Neural cell (in vitro differentiated cells): ENCODE measurements around the gene PAPPA2. TPM values are rescaled to one million over a fixed set of nuclear protein-coding genes. Genes with fewer than 3 reads are reported as not detected.

Source experiments
- H2AFZ ChIP-seq: fragments of 200-600, 300-800 bp; sonication (generic), shearing (Covaris generic); 2 replicates; pipeline ENCODE4 v1.6.0; 2014; ENCODE audit warnings: low read depth, mild to moderate bottlenecking, antibody characterized with exemption, low read length, moderate library complexity
- H3F3A ChIP-seq: fragments of 200-600 bp; shearing (Covaris generic); 2 replicates; pipeline ENCODE4 v1.6.1; 2016; ENCODE audit warnings: mild to moderate bottlenecking, moderate library complexity, mixed read lengths, antibody characterized with exemption, low read length; ENCODE audit not compliant: insufficient read depth, poor library complexity, severe bottlenecking
- H3K27ac ChIP-seq: fragments of 200-600, 300-800 bp; sonication (generic), shearing (Covaris generic); 2 replicates; pipeline ENCODE4 v1.5.1; 2014; ENCODE audit warnings: mild to moderate bottlenecking, low read length, moderate library complexity
- H3K27me3 ChIP-seq: fragments of 300-800, 200-600 bp; sonication (generic), shearing (Covaris generic); 2 replicates; pipeline ENCODE4 v1.6.0; 2014; ENCODE audit warnings: mild to moderate bottlenecking, low read depth, low read length, moderate library complexity; ENCODE audit not compliant: insufficient read depth
- H3K36me3 ChIP-seq: fragments of 300-800, 200-600 bp; sonication (generic), shearing (Covaris generic); 2 replicates; pipeline ENCODE4 v1.5.1; 2014; ENCODE audit warnings: mild to moderate bottlenecking, antibody characterized with exemption, low read length, moderate library complexity; ENCODE audit not compliant: insufficient read depth
- H3K4me2 ChIP-seq: fragments of 300-800, 200-600 bp; sonication (generic), shearing (Covaris generic); 2 replicates; pipeline ENCODE4 v1.6.0; 2014; ENCODE audit warnings: mild to moderate bottlenecking, low read length
- H3K4me3 ChIP-seq: fragments of 300-800, 200-600 bp; sonication (generic), shearing (Covaris generic); 2 replicates; pipeline ENCODE4 v1.5.1; 2014; ENCODE audit warnings: mild to moderate bottlenecking, low read length, moderate library complexity
- H3K79me2 ChIP-seq: fragments of 200-600 bp; shearing (Covaris generic); replicated peaks from 2 replicates; pipeline ENCODE4 v1.6.0; 2014; ENCODE audit warnings: mild to moderate bottlenecking, low read length, moderate library complexity; ENCODE audit not compliant: insufficient read depth
- H3K9ac ChIP-seq: fragments of 300-800, 200-600 bp; sonication (generic), shearing (Covaris generic); 2 replicates; pipeline ENCODE4 v1.6.1; 2016; ENCODE audit warnings: mild to moderate bottlenecking, low read length, mixed read lengths
- H3K9me2 ChIP-seq: fragments of 200-600 bp; shearing (Covaris generic); 2 replicates; pipeline ENCODE4 v1.6.1; 2016; ENCODE audit warnings: mild to moderate bottlenecking, low read length, mixed read lengths; ENCODE audit not compliant: insufficient read depth
- H3K9me3 ChIP-seq: fragments of 200-600, 300-800 bp; sonication (generic), shearing (Covaris generic); 2 replicates; pipeline ENCODE4 v1.6.1; 2016; ENCODE audit warnings: mild to moderate bottlenecking, mixed run types, low read length, moderate library complexity, mixed read lengths
- H4K20me1 ChIP-seq: fragments of 200-600 bp; shearing (Covaris generic); 2 replicates; pipeline ENCODE4 v1.6.1; 2016; ENCODE audit warnings: mild to moderate bottlenecking, mixed run types; ENCODE audit not compliant: insufficient read depth
- EP300 ChIP-seq: fragments of 450-650 bp; conservative IDR thresholded peaks from 2 replicates; pipeline ENCODE4 v1.6.1; 2014; ENCODE audit warnings: antibody characterized with exemption, mild to moderate bottlenecking, moderate library complexity; ENCODE audit not compliant: poor library complexity, severe bottlenecking
- EZH2 ChIP-seq: fragments of 200-600, 300-800 bp; shearing (Covaris generic), sonication (generic); IDR thresholded peaks from 2 replicates; pipeline ENCODE4 v1.6.1; 2014; ENCODE audit warnings: antibody characterized with exemption, low read length, borderline replicate concordance, mild to moderate bottlenecking; ENCODE audit not compliant: insufficient read depth, poor library complexity, severe bottlenecking
- MXI1 ChIP-seq: fragments of 450-650 bp; conservative IDR thresholded peaks from 2 replicates; pipeline ENCODE4 v1.6.1; 2014; ENCODE audit warnings: antibody characterized with exemption, mild to moderate bottlenecking; ENCODE audit not compliant: poor library complexity, severe bottlenecking
- POLR2AphosphoS5 ChIP-seq: IDR thresholded peaks from 2 replicates; pipeline ENCODE4 v1.6.1; 2012
- RAD21 ChIP-seq: fragments of 450-650 bp; conservative IDR thresholded peaks from 2 replicates; pipeline ENCODE4 v1.6.1; 2014; ENCODE audit warnings: antibody characterized with exemption, mild to moderate bottlenecking, moderate library complexity
- SMC3 ChIP-seq: fragments of 450-650 bp; conservative IDR thresholded peaks from 2 replicates; pipeline ENCODE4 v1.6.1; 2014; ENCODE audit warnings: antibody characterized with exemption, mild to moderate bottlenecking, moderate library complexity; ENCODE audit not compliant: poor library complexity
- TAF1 ChIP-seq: IDR thresholded peaks from 2 replicates; pipeline ENCODE4 v1.6.1; 2012; ENCODE audit warnings: low read depth
- polyA plus RNA-seq: library from polyadenylated mRNA; depleted of rRNA; stranded (reverse); fragments of >200 nt; gene quantifications from 2 replicates; pipeline ENCODE4 v1.2.3, GENCODE V29; 2014
- TF ChIP-seq, protein P1 (sequence below): IDR thresholded peaks from 2 replicates; pipeline ENCODE4 v1.6.1; 2012; ENCODE audit warnings: borderline replicate concordance
- TF ChIP-seq, protein P2 (sequence below): fragments of 450-650 bp; IDR thresholded peaks from 2 replicates; pipeline ENCODE4 v1.5.1; 2014; ENCODE audit warnings: antibody characterized with exemption, mild to moderate bottlenecking, moderate library complexity; ENCODE audit not compliant: poor library complexity, severe bottlenecking

PAPPA2 gene
- polyA plus RNA-seq, 1 donor from 2014 or later, result 0.59 TPM

DNA sequence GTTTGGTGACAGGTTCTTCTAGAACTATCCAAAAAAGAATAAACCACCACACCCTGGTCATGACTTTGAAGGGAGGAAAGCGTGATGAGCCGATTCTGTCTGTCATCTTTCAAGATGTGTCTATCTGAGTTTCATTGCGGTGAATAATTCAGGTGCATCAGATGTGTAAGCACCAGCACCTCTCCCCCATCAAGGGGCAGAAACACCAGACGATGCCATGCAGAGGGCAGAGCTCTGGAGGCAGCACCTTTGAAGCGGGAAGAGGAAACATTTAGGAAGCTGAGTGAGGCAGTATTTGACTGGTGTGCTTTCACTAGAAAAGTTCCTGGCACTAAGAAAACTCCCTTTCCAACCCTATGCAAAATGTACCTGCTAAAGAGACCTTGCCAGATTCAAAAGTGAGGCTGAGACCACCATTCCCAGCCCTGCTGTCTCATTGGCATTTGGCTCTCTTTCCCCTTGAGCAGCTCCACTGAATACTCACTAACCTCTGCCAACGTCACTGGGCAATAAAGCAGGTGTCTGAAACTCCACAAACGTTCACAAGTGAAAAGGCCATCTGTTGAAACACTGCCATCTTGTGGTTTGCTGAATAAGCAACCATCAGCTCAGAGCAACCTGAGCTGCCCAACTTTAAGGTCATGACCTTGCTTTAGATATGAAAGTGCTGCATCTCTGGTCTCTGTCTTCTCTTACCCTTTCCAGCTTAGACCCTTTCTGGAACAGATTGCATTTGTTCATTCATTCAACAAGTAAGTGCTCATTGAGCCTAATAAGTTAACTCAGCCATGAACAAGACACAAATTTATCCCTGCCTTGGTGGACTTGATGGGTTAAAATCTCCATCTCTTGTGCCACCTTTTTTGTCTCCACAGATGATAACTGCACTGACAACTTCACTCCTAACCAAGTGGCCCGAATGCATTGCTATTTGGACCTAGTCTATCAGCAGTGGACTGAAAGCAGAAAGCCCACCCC, 228.6 kb downstream of the PAPPA2 start:
- Histone ChIP-seq H3K9me3 (no peaks in the 10 kb centered on the region), H4K20me1 (no peaks in the 10 kb centered on the region), H3K4me2 (no peak overlapping the region), H2AFZ (no peak overlapping the region), H3K27me3 (no peaks in the 10 kb centered on the region), H3K27ac (no peak overlapping the region), H3K79me2 (no peaks in the 10 kb centered on the region), H3K9ac (no peak overlapping the region), H3K36me3 (no peaks in the 10 kb centered on the region), H3K9me2 (no peaks in the 10 kb centered on the region), H3K4me3 (no peak overlapping the region), H3F3A (no peaks in the 10 kb centered on the region)
- TF ChIP-seq MXI1 (no peak), EP300 (no peak), TAF1 (no peak), RAD21 (peak; percentile 82), POLR2AphosphoS5 (no peak), EZH2 (no peak), SMC3 (peak; percentile 91)
- TF ChIP-seq, protein P1, sequence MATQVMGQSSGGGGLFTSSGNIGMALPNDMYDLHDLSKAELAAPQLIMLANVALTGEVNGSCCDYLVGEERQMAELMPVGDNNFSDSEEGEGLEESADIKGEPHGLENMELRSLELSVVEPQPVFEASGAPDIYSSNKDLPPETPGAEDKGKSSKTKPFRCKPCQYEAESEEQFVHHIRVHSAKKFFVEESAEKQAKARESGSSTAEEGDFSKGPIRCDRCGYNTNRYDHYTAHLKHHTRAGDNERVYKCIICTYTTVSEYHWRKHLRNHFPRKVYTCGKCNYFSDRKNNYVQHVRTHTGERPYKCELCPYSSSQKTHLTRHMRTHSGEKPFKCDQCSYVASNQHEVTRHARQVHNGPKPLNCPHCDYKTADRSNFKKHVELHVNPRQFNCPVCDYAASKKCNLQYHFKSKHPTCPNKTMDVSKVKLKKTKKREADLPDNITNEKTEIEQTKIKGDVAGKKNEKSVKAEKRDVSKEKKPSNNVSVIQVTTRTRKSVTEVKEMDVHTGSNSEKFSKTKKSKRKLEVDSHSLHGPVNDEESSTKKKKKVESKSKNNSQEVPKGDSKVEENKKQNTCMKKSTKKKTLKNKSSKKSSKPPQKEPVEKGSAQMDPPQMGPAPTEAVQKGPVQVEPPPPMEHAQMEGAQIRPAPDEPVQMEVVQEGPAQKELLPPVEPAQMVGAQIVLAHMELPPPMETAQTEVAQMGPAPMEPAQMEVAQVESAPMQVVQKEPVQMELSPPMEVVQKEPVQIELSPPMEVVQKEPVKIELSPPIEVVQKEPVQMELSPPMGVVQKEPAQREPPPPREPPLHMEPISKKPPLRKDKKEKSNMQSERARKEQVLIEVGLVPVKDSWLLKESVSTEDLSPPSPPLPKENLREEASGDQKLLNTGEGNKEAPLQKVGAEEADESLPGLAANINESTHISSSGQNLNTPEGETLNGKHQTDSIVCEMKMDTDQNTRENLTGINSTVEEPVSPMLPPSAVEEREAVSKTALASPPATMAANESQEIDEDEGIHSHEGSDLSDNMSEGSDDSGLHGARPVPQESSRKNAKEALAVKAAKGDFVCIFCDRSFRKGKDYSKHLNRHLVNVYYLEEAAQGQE, result no peak
- TF ChIP-seq, protein P2, sequence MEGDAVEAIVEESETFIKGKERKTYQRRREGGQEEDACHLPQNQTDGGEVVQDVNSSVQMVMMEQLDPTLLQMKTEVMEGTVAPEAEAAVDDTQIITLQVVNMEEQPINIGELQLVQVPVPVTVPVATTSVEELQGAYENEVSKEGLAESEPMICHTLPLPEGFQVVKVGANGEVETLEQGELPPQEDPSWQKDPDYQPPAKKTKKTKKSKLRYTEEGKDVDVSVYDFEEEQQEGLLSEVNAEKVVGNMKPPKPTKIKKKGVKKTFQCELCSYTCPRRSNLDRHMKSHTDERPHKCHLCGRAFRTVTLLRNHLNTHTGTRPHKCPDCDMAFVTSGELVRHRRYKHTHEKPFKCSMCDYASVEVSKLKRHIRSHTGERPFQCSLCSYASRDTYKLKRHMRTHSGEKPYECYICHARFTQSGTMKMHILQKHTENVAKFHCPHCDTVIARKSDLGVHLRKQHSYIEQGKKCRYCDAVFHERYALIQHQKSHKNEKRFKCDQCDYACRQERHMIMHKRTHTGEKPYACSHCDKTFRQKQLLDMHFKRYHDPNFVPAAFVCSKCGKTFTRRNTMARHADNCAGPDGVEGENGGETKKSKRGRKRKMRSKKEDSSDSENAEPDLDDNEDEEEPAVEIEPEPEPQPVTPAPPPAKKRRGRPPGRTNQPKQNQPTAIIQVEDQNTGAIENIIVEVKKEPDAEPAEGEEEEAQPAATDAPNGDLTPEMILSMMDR, result peak; percentile 88

DNA sequence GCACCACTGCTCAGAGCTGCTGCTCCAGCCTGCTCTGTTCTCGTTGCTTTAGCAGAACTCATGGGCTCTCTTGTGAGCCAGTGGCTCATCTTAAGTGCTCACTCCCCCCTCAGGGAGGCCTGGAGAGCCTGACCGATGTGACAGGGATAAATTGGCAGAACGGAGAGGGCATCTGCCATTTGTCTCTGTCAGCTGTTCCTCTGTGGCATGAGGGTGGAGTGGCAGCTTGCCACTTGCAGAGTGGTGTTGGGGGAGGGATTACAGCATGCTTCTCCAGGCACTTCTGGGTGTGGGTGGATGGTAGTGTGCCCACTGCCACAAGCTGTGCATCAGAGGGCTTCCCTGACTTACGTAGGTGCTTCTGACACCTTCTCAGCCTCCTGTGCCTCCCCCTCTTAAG, 229.5 kb downstream of the PAPPA2 start:
- Histone ChIP-seq H3K9me3 (no peaks in the 10 kb centered on the region), H3K4me3 (no peak overlapping the region), H3K9ac (no peak overlapping the region), H3F3A (no peaks in the 10 kb centered on the region), H3K79me2 (no peaks in the 10 kb centered on the region), H3K36me3 (no peaks in the 10 kb centered on the region), H3K27me3 (no peaks in the 10 kb centered on the region), H3K27ac (no peak overlapping the region), H4K20me1 (no peaks in the 10 kb centered on the region), H3K9me2 (no peaks in the 10 kb centered on the region), H2AFZ (no peak overlapping the region), H3K4me2 (no peak overlapping the region)
- TF ChIP-seq, protein P1, result no peak
- TF ChIP-seq POLR2AphosphoS5 (no peak), EP300 (no peak), SMC3 (no peak), RAD21 (no peak), MXI1 (no peak), TAF1 (no peak), EZH2 (no peak)
- TF ChIP-seq, protein P2, result no peak
